ENCODE data around the gene FUNDC1. TPM values are rescaled to one million over a fixed set of nuclear protein-coding genes. Genes with fewer than 3 reads are reported as not detected.

The FUNDC1 gene
- total RNA-seq, 1 donor from 2014 or later: 16.1 TPM

DNA sequence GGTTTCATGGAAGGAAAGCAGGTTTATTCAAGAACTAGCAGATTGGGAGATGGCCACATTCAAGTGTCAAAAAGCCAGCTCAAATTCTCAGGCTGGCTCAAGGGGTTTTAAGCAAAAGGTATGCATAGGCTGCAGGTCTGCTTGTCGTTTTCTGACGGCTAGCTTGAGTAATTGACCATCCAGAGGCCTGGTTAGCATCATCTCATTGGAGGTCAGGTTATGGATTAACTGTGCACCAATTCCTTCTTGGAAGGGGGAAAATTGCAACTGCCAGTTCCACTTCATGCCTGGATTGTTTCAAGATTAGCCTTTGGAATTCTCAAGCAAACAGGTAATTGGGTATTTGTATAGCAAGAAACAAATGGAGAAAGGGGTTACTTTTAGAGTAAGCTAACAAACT is 62.1 kb downstream of the FUNDC1 start:
- DNase-seq (ENCODE audit: low spot score): no peak

GRCh38 chrX:44474410-44474809 is 68.2 kb downstream of the FUNDC1 start:
- DNase-seq (ENCODE audit: low spot score): no peak

Other genes starting within 250 kb of the FUNDC1 start
- 2.3 TPM for gene EFHC2, start 199.2 kb downstream of the FUNDC1 start, total RNA-seq